H9 (cell line): Measurements from ENCODE around the gene TTBK1. TPM values are rescaled to one million over a fixed set of nuclear protein-coding genes. Genes with fewer than 3 reads are reported as not detected.

ENCODE experiments used
- DNase-seq: peaks from one replicate; pipeline ENCODE4 v3.0.0-alpha.2; 2017
- H2AFZ ChIP-seq: one replicate; pipeline ENCODE4 v1.6.1; 2013; ENCODE audit warnings: mild to moderate bottlenecking, low read length, control low read depth, moderate library complexity
- H2AK5ac ChIP-seq: 2 replicates; pipeline ENCODE4 v1.6.1; 2013; ENCODE audit warnings: low read length, control low read depth, mixed read lengths; ENCODE audit not compliant: insufficient read length
- H2BK120ac ChIP-seq: one replicate; pipeline ENCODE4 v1.6.1; 2013; ENCODE audit warnings: low read depth, mild to moderate bottlenecking, low read length, control low read depth, inconsistent platforms; ENCODE audit not compliant: poor library complexity, severe bottlenecking
- H2BK12ac ChIP-seq: 2 replicates; pipeline ENCODE4 v1.6.1; 2013; ENCODE audit warnings: low read length, control low read depth, mixed read lengths, low read depth; ENCODE audit not compliant: insufficient read length
- H2BK15ac ChIP-seq: 2 replicates; pipeline ENCODE4 v1.6.1; 2013; ENCODE audit warnings: low read depth, low read length, control low read depth
- H2BK20ac ChIP-seq: one replicate; pipeline ENCODE4 v1.6.1; 2013; ENCODE audit warnings: low read depth, mild to moderate bottlenecking, low read length, control low read depth, inconsistent platforms; ENCODE audit not compliant: poor library complexity, severe bottlenecking
- H2BK5ac ChIP-seq: 2 replicates; pipeline ENCODE4 v1.6.1; 2013; ENCODE audit warnings: low read length, control low read depth, mixed read lengths; ENCODE audit not compliant: insufficient read length
- H3K14ac ChIP-seq: 2 replicates; pipeline ENCODE4 v1.6.1; 2013; ENCODE audit warnings: low read length, control low read depth; ENCODE audit not compliant: insufficient read depth
- H3K18ac ChIP-seq: 2 replicates; pipeline ENCODE4 v1.6.1; 2013; ENCODE audit warnings: low read depth, mild to moderate bottlenecking, mixed read lengths, low read length, control low read depth; ENCODE audit not compliant: insufficient read length
- H3K23ac ChIP-seq: 2 replicates; pipeline ENCODE4 v1.6.1; 2013; ENCODE audit warnings: low read length, control low read depth, mixed read lengths, low read depth; ENCODE audit not compliant: insufficient read length
- H3K23me2 ChIP-seq: 2 replicates; pipeline ENCODE4 v1.6.1; 2013; ENCODE audit warnings: low read depth, mild to moderate bottlenecking, mixed read lengths, low read length, control low read depth; ENCODE audit not compliant: insufficient read length, poor library complexity, severe bottlenecking
- H3K27ac ChIP-seq: 2 replicates; pipeline ENCODE4 v1.5.1; 2013; ENCODE audit warnings: low read length, control low read depth, mixed read lengths, low read depth; ENCODE audit not compliant: insufficient read length
- H3K27me3 ChIP-seq: 2 replicates; pipeline ENCODE4 v1.6.1; 2013; ENCODE audit warnings: low read length, control low read depth, inconsistent platforms; ENCODE audit not compliant: insufficient read depth
- H3K4ac ChIP-seq: 2 replicates; pipeline ENCODE4 v1.6.1; 2013; ENCODE audit warnings: low read depth, mild to moderate bottlenecking, control low read depth, inconsistent platforms, low read length, moderate library complexity
- H3K4me1 ChIP-seq: 2 replicates; pipeline ENCODE4 v1.6.1; 2013; ENCODE audit warnings: low read length, control low read depth, inconsistent platforms; ENCODE audit not compliant: insufficient read depth
- H3K4me2 ChIP-seq: 2 replicates; pipeline ENCODE4 v1.6.1; 2013; ENCODE audit warnings: low read length, control low read depth, mixed read lengths; ENCODE audit not compliant: insufficient read length, insufficient read depth
- H3K56ac ChIP-seq: 2 replicates; pipeline ENCODE4 v1.6.1; 2013; ENCODE audit warnings: low read depth, mild to moderate bottlenecking, mixed read lengths, low read length, control low read depth; ENCODE audit not compliant: insufficient read length
- H3K79me1 ChIP-seq: 2 replicates; pipeline ENCODE4 v1.6.1; 2013; ENCODE audit warnings: low read depth, mild to moderate bottlenecking, moderate library complexity, low read length, control low read depth, inconsistent platforms; ENCODE audit not compliant: insufficient read depth, poor library complexity, severe bottlenecking
- H3K79me2 ChIP-seq: 2 replicates; pipeline ENCODE4 v1.6.1; 2013; ENCODE audit warnings: low read length, control low read depth, inconsistent platforms; ENCODE audit not compliant: insufficient read depth
- H3K9ac ChIP-seq: 2 replicates; pipeline ENCODE4 v1.6.1; 2013; ENCODE audit warnings: low read length, control low read depth, mixed read lengths; ENCODE audit not compliant: insufficient read length; ENCODE audit errors: extremely low read depth
- H3K9me3 ChIP-seq: one replicate; pipeline ENCODE4 v1.6.1; 2013; ENCODE audit warnings: low read depth, low read length, inconsistent platforms; ENCODE audit not compliant: control insufficient read depth
- H3T11ph ChIP-seq: one replicate; pipeline ENCODE4 v1.6.1; 2013; ENCODE audit warnings: mild to moderate bottlenecking, low read length, control low read depth, inconsistent platforms
- H4K20me1 ChIP-seq: one replicate; pipeline ENCODE4 v1.6.1; 2013; ENCODE audit not compliant: control insufficient read depth, insufficient read length, insufficient read depth
- H4K5ac ChIP-seq: 2 replicates; pipeline ENCODE4 v1.6.1; 2013; ENCODE audit warnings: low read depth, mild to moderate bottlenecking, mixed read lengths, low read length, control low read depth; ENCODE audit not compliant: insufficient read length
- H4K8ac ChIP-seq: replicated peaks from 2 replicates; pipeline ENCODE4 v1.6.1; 2013; ENCODE audit warnings: low read length, control low read depth, mixed read lengths, low read depth; ENCODE audit not compliant: insufficient read length
- H4K91ac ChIP-seq: 2 replicates; pipeline ENCODE4 v1.6.1; 2013; ENCODE audit warnings: low read depth, mild to moderate bottlenecking, moderate library complexity, mixed read lengths, low read length, control low read depth; ENCODE audit not compliant: insufficient read length
- H3K27ac Mint-ChIP-seq, 3 experiments: 2 replicates in 2 of 3; 3 replicates in 1 of 3; pipeline ENCODE4 v1.8.0; 2020 to 2021; ENCODE audit warnings: mixed read lengths in 3 of 3, mild to moderate bottlenecking in 1 of 3, moderate library complexity in 1 of 3
- H3K27me3 Mint-ChIP-seq: 2 replicates; pipeline ENCODE4 v1.8.0; 2021; ENCODE audit warnings: low read depth, mild to moderate bottlenecking, moderate library complexity, mixed read lengths
- H3K36me3 Mint-ChIP-seq, 3 experiments: 2 replicates in 2 of 3; 3 replicates in 1 of 3; pipeline ENCODE4 v1.8.0; 2020 to 2021; ENCODE audit warnings: low read depth in 3 of 3, mixed read lengths in 3 of 3; ENCODE audit not compliant: insufficient read depth in 1 of 3
- H3K4me1 Mint-ChIP-seq, 2 experiments: 2 replicates each; pipeline ENCODE4 v1.8.0; 2020; ENCODE audit warnings: mixed read lengths in 2 of 2
- H3K4me3 Mint-ChIP-seq, 2 experiments: 2 replicates in 1 of 2; 3 replicates in 1 of 2; pipeline ENCODE4 v1.8.0; 2020 to 2021; ENCODE audit warnings: mild to moderate bottlenecking in 2 of 2, mixed read lengths in 2 of 2, moderate library complexity in 1 of 2
- H3K9me3 Mint-ChIP-seq, 2 experiments: 2 replicates in 1 of 2; 3 replicates in 1 of 2; pipeline ENCODE4 v1.8.0; 2020; ENCODE audit warnings: mild to moderate bottlenecking in 2 of 2, mixed read lengths in 2 of 2, moderate library complexity in 1 of 2
- WGBS: extraction: QIAGEN DNeasy Blood & Tissue Kit; methylation state at CpG from one replicate; pipeline ENCODE4 v1.1.7; 2013; ENCODE audit warnings: missing lambda C conversion rate, low lambda C conversion rate, mixed read lengths; ENCODE audit not compliant: insufficient read length; ENCODE audit errors: extremely low coverage; 5-methylcytosine and 5-hydroxymethylcytosine counted together
- total RNA-seq: library from RNA; stranded (reverse); gene quantifications from 2 replicates; pipeline ENCODE4 v1.2.1, GENCODE V29; 2021
- TF ChIP-seq, protein P1 (sequence below): fragments of 200-600 bp; sonication (generic); conservative IDR thresholded peaks from 3 replicates; pipeline ENCODE4 v1.8.0; 2021; ENCODE audit warnings: antibody characterized with exemption, mild to moderate bottlenecking

TTBK1 gene
- total RNA-seq, 1 experiment from 2014 or later = 1.6 TPM

DNA sequence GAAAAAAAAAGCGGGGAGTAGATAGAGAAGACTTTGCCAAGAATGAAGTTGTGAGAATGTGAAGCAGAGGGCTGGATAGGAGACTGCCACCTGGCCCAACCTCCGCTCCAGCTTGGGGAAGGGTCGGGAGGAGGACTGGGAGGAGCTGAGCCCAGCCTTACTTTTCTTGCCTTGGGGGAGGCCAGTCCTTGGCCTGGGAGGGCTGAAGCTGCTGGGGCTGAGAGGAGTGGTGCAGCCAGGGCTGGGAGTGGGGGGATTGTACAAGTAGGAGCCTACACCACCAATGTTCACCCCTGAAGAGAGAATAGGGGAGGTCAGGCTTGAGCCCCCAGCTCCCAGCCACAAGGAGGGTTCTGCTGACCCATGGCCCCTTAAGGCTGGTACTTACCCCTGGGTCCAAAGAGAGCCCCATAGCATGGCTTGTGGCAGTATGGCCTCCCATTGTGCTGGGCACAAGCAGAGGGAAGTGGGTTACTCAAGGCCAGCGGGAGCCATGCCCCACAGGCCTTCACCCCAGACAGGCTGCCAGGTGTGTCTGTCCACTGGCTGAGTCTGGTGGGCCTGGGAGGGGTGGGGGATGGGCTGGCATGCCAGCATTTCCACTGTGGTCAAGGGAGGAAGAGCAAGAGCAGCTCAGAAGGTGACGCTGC is 64.3 kb downstream of the TTBK1 start:
- Histone ChIP-seq H3K14ac (no peak overlapping the region; the same call in 1 of the 2 replicates), H2BK20ac (no peak overlapping the region), H2AFZ (no peak overlapping the region), H2BK5ac (no peak overlapping the region), H3K79me1 (no peaks in the 10 kb centered on the region), H3K79me2 (no peaks in the 10 kb centered on the region; the same call in 1 of the 2 replicates), H3K9ac (no peak overlapping the region), H2BK12ac (no peak overlapping the region), H3K27ac (no peak overlapping the region), H3K56ac (no peak overlapping the region), H2BK15ac (no peak overlapping the region), H3K23me2 (peaks cover 10% of the 10 kb centered on the region), H3K4me1 (no peaks in the 10 kb centered on the region; the same call in 1 of the 2 replicates), H3K9me3 (no peaks in the 10 kb centered on the region), H2BK120ac (no peak overlapping the region), H4K20me1 (no peaks in the 10 kb centered on the region), H4K8ac (no peak overlapping the region), H4K5ac (no peak overlapping the region), H3K23ac (no peak overlapping the region), H4K91ac (no peak overlapping the region), H3K27me3 (no peaks in the 10 kb centered on the region), H3K18ac (no peak overlapping the region), H3T11ph (no peak overlapping the region), H3K4me2 (peak overlapping the region; percentile 68), H2AK5ac (no peak overlapping the region), H3K4ac (no peak overlapping the region)
- Mint-ChIP-seq H3K4me1 (peaks cover 20 to 32% of the 10 kb centered on the region in 2 experiments), H3K36me3 (peaks cover 0 to 18% (median 4%) of the 10 kb centered on the region in 3 experiments; a peak in 5 of 7 replicates), H3K27me3 (peaks cover 4% of the 10 kb centered on the region), H3K4me3 (peak overlapping the region in 1 of 2 experiments; percentile 88; a peak in 4 of 5 replicates), H3K27ac (no peak overlapping the region), H3K9me3 (no peaks in the 10 kb centered on the region)
- no peak for DNase-seq
- no CpG with 5 or more reads among the region's 5 CpGs for WGBS
- TF ChIP-seq, protein P1, sequence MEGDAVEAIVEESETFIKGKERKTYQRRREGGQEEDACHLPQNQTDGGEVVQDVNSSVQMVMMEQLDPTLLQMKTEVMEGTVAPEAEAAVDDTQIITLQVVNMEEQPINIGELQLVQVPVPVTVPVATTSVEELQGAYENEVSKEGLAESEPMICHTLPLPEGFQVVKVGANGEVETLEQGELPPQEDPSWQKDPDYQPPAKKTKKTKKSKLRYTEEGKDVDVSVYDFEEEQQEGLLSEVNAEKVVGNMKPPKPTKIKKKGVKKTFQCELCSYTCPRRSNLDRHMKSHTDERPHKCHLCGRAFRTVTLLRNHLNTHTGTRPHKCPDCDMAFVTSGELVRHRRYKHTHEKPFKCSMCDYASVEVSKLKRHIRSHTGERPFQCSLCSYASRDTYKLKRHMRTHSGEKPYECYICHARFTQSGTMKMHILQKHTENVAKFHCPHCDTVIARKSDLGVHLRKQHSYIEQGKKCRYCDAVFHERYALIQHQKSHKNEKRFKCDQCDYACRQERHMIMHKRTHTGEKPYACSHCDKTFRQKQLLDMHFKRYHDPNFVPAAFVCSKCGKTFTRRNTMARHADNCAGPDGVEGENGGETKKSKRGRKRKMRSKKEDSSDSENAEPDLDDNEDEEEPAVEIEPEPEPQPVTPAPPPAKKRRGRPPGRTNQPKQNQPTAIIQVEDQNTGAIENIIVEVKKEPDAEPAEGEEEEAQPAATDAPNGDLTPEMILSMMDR = no peak
